Measurements from ENCODE around the gene SYT12. TPM values are rescaled to one million over a fixed set of nuclear protein-coding genes. Genes with fewer than 3 reads are reported as not detected.
A peak's percentile ranks its signal among the peaks of the same experiment; 100 is the strongest.

SYT12 gene
- total and polyA plus RNA-seq, 9 of the 15 experiments (the other 6 are each of a cell fraction or from before 2014, with no cell fraction given): 0.03 to 0.11 (median 0.03) TPM; not detected in 4

DNA sequence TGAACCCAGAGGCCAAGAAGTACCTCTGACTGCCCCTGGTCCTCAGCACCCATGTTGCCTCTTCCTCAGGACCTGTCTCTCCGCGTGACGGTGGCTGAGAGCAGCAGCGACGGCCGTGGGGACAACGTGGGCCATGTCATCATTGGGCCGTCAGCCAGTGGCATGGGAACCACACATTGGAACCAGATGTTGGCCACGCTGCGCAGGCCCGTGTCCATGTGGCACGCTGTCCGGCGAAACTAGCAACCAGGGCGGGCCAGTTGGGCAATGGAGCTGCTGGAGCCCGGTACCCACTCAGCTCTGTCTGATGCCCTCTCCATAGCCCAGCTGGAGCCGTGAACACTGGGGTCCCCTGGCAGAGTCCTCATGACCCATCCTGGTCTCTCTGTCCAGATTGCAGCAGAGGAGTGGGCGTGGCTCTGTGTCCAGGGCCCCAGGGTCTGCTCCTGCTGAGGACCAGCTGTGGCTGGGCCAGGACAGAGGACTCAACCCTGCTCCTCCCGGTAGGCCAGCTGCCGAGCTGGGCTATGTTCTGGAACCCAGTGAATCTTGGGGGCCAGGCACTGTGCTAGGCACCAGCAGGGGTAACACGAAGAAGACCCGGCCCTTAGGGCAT is 25.7 kb downstream of the SYT12 start (continued):
- no peak for TF ChIP-seq HEY1 (CRISPR knock-in tag; IDR thresholded peaks at IDR 0.05; ENCODE audit: borderline replicate concordance)
- TF ChIP-seq HMG20A (CRISPR knock-in tag; conservative IDR thresholded peaks at IDR 0.05): no peak

- intact Hi-C loops (cut with micrococcal nuclease) (no loop called here), in situ Hi-C loops (cut with MboI) (no loop called here)
- no peak overlapping the region for H3K4me3 ChIP-seq
- no peaks in the 10 kb centered on the region for H3K9me1 ChIP-seq (ENCODE audit: control insufficient read depth, insufficient read depth, low read length)
- no peak for FAIRE-seq
- peaks cover 10 to 28% of the 10 kb centered on the region in 2 experiments; a peak in 4 of 5 replicates for H3K4me1 ChIP-seq (replicated peaks in 1 of 2; ENCODE audit: control insufficient read depth in 2 of 2, insufficient read depth in 2 of 2, low read length in 2 of 2)
- peak; percentile 22 to 93 (median 43); a peak in 4 of 6 replicates for TF ChIP-seq CTCF (IDR thresholded peaks at IDR 0.05 in 2 of 3, conservative IDR thresholded peaks at IDR 0.05 in 1 of 3; ENCODE audit: insufficient read depth in 2 of 3, low read depth in 1 of 3, low read length in 3 of 3)
- TF ChIP-seq ZNF57 (CRISPR knock-in tag; IDR thresholded peaks at IDR 0.05): no peak
- no peak for TF ChIP-seq ATF6 (CRISPR knock-in tag; IDR thresholded peaks at IDR 0.05)
- no peak for TF ChIP-seq ZNF263 (CRISPR knock-in tag; IDR thresholded peaks at IDR 0.05; ENCODE audit: borderline replicate concordance)
- TF ChIP-seq SMAD1 (IDR thresholded peaks at IDR 0.05; ENCODE audit: low read depth, low read length, partially characterized antibody): no peak
- POLR2A ChIA-PET: no interaction called here
- no peak overlapping the region for H3K27ac ChIP-seq (ENCODE audit: extremely low read depth, low read depth, low read length)
- no peak overlapping the region for H3K4me2 ChIP-seq (ENCODE audit: insufficient read depth, low read length)
- DNase-seq (ENCODE audit: extremely low read depth in 1 of 4, low spot score in 3 of 4): no peak
- no peaks in the 10 kb centered on the region for H4K20me1 ChIP-seq (replicated peaks; ENCODE audit: control insufficient read depth, insufficient read depth, low read length)
- CTCF ChIA-PET (ENCODE audit: low intra/inter-chr PET ratio): no interaction called here
- H3K79me2 ChIP-seq (ENCODE audit: control insufficient read depth, insufficient read depth, low read length): no peaks in the 10 kb centered on the region
- ATAC-seq: peak; percentile 24; the same call in 2 of the 3 replicates
- H2AFZ ChIP-seq (ENCODE audit: low read depth, low read length): no peak overlapping the region
- WGBS (ENCODE audit: insufficient coverage, low coverage, missing lambda C conversion rate): 50% methylated on average over 2 of the region's 3 CpGs
- no peaks in the 10 kb centered on the region for H3K36me3 ChIP-seq (ENCODE audit: control insufficient read depth, insufficient read depth, low read length)
- H3K9ac ChIP-seq (ENCODE audit: insufficient read depth in 1 of 2, low read depth in 2 of 2, low read length in 2 of 2): no peak overlapping the region
- BruUV-seq (replicated peaks): no TSS peak
- H3K27me3 ChIP-seq (ENCODE audit: control insufficient read depth in 2 of 2, insufficient read depth in 2 of 2, low read length in 2 of 2): 0 out of 5 replicates have a peak, but pooled peaks cover 4 to 5% of the 10 kb centered on the region in 2 experiments
- H3K9me3 ChIP-seq (replicated peaks; ENCODE audit: control insufficient read depth, insufficient read depth, low read depth, low read length): no peaks in the 10 kb centered on the region
These were observed 27.2 kb downstream of the SYT12 start for GRCh38 chr11:67050139-67050538.

Measured in K562 (cell line).